NCI-H510A (cell line): ENCODE measurements around the gene TNFRSF1A.

ENCODE experiments used
- DNase-seq: peaks from one replicate; lab custom pipeline; 2025; lab: John Stamatoyannopoulos, UW

Gene TNFRSF1A

DNA sequence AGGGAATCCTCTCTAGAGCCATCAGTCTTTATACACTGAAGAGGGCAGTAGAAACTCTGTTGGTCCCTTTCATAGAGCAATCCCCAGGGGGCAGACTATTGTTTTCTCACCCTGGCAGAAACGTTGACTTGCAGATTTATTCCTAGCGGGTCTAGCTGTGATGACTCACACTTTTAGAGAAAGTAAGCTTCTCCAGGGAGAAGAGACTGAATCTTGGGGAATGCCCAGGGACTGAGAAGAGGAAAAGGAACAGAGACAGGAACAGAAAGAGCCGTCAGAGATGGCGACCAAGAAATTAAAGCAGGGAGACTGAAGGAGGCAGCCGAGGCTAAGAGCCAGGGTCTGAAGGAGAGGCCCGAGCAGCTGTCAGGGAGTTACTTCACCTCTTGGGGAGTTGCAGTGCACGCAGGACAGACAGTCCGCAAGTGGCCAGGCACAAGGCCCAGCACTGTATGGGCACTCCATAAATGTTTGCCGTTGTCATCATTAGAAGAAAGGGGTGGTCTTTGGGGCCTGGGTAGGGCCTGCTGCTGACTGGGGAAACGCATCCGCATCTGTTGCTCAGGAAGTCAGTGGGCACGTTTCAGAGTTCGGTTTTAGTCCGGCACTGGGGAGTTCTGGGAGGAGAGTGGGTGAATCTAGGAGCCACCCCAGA lies 18.4 kb downstream of the TNFRSF1A start:
- DNase-seq: no peak

GRCh38 chr12:6322969-6323339 lies 18.9 kb downstream of the TNFRSF1A start:
- no peak for DNase-seq

DNA sequence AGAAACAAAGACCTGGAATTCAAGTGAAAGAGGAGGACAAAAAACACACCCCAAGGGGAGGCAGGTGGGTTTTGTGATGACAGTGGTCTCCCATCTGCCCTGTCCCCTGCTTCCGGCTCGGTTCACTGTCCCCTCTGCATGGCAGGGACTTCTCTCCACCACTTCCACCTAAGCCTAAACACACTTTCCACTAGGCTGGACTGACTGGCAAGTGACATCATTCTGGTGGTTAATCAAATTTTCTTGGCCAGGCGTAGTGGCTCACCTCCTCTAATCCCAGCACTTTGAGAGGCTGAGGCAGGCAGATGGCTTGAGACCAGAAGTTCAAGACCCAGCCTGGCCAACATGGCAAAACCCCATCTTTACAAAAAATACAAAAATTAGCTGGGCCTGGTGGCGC lies 19.5 kb downstream of the TNFRSF1A start:
- DNase-seq: no peak

- DNase-seq: no peak
Observed at GRCh38 chr12:6321905-6322304, 20.0 kb downstream of the TNFRSF1A start.

DNA sequence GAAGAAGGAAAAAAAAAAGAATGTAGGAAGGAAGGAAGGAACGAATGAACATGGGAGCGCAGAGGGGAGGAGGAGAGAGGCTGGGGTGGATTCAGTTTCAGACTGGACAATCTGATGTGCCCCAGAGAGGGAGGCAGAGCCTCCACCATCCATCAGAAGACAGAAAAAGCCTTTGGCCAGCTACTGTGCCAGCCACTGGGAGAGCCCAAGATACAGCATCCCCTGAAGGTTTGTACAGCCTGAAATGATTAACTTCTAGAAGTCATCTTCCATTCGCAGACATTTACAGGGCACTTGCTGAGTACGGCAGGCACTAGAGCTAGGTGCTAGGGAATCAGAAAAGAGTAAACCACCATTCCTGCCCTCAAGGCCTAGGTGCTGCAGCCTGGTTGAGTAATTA lies 22.4 kb downstream of the TNFRSF1A start:
- DNase-seq: no peak

DNA sequence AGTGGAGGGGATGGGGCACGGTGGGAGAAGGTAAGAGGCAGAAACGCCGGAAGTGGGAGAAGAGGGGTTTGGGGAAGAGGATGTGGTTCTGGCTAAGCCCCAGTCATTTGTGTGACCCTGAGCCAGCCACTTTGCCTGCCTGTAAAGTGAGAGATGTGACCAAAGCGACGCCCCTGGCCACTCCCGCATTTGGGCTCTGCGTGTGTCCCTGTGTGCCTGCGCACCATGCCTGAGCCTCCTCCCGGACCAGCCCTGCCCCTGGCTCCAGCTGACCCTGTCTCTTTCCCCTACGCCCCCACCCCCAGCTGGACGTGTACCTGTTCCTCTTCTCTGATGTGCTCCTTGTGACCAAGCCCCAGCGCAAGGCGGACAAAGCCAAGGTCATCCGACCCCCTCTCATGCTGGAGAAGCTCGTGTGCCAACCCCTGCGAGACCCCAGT lies 23.4 kb downstream of the TNFRSF1A start:
- DNase-seq: no peak

- no peak for DNase-seq
Observed at GRCh38 chr12:6317693-6318439, 24.0 kb downstream of the TNFRSF1A start.

- no peak for DNase-seq
Observed at GRCh38 chr12:6316921-6317692, 24.8 kb downstream of the TNFRSF1A start.

DNA sequence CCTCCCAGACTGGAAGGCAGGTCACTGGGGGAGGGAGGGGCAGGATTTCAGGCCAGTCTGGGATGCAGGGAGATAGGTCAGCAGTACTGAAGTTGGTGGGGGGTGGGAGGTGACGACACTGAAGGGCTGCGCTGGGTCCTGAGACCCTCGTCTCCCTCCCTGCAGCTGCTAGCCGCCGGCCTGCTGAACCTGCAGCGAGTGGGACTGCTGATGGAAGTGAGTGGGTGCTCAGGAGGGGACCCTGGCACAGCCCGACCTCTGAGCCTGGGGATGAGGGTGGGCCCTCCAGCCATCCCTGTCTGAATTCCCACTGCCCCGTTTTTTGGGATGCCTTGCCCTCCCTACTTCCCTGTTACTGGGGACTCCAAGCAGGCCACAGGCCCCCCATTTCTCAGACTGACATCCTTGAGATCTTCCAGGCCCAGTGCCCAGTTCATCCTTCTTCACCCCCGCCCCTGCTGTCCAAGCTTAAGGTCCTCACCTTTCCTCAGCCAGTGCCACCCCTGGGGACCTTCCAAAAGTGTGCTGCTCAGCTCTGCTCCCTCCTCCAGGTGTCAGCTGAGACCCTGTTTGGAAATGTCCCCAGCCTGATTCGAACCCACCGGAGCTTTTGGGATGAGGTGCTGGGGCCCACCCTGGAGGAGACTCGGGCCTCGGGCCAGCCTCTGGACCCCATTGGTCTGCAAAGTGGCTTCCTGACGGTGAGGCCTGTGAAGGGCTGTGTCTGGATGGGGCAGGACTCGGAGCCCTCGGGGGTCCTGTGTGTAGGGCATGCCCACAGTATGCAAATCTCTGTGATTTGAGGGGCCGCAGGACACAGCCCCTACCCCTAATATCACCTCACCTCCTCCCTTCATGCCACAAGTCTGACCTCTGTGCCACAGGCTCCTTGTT lies 25.9 kb downstream of the TNFRSF1A start:
- no peak for DNase-seq

- no peak for DNase-seq
Observed at GRCh38 chr12:6315184-6315583, 26.7 kb downstream of the TNFRSF1A start.

GRCh38 chr12:6314776-6315175 lies 27.1 kb downstream of the TNFRSF1A start:
- no peak for DNase-seq

GRCh38 chr12:6313326-6313940 lies 28.4 kb downstream of the TNFRSF1A start:
- no peak for DNase-seq

DNA sequence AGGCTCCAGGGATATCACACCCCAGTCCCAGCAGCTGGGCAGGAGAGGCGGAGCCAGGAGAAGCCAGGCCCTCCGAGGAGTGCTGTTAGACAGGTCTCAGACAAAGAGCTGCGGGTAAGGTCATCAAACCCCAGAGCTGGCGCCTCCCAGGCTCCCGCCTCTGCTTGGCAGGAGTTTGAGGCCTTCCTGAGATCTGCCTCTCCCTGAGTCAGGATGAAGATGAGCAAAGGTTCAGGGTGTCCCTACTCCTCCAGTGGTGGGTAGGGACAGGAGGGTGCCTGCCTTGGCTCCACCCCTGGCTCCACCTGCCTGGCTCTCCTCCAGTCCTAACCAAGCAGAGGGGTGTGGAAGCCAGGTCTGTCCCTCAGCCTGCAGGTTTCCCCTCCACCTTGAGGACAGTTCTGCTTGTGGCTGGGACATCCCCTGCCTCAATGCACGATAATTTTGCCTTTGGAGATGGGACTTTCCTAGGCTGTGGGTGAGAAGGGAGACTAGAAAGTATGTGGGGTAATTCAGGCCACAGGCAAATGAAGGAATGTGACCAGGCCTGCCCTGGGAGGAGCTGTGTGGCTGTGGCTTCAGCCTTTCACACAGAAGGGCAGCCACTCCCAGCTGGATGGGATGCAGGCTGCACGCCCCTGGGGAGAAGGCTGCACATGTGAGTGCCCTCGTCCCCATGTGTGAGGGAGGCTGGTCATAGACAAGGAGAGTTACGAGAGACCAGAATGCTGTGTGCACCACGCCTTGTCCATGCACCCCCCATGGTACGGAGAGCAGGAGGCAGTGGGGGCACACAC lies 29.1 kb downstream of the TNFRSF1A start:
- DNase-seq: no peak

DNA sequence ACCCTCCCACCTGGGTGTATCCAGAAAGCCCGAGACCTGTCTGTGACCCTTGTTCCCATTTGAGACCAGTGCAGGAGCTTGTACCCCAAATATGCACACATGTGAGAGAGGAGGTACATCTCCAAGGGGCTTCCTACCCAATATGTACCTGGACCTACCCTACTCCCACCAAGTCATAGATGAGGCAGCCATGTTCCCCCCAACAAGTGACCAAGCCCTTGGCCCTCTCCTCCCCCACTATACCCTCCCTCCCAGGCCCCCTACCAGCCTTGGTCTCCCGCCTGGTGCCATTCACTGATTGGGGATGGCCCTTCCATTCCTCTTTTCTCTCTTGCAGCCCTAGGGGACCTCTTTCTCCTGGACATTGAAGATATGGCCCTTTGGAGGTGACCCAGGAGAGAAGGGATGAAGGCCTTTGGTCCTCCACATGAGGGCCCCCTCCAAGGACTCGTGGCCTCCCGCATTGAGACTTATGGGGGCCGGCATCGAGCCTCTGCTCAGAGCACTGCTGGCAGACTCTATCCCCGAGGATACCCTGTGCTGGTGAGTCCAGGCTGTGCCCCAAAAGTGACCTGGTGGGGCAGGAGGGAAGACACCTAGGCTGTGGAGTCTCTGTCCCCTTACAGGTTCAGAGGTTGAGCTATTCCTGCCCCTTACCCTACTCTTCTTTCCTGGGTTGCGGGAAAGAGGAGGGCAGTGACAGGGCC lies 29.9 kb downstream of the TNFRSF1A start:
- DNase-seq: no peak

GRCh38 chr12:6310771-6311610 lies 30.9 kb downstream of the TNFRSF1A start:
- DNase-seq: no peak

GRCh38 chr12:6307529-6307928 lies 34.3 kb downstream of the TNFRSF1A start:
- no peak for DNase-seq

DNA sequence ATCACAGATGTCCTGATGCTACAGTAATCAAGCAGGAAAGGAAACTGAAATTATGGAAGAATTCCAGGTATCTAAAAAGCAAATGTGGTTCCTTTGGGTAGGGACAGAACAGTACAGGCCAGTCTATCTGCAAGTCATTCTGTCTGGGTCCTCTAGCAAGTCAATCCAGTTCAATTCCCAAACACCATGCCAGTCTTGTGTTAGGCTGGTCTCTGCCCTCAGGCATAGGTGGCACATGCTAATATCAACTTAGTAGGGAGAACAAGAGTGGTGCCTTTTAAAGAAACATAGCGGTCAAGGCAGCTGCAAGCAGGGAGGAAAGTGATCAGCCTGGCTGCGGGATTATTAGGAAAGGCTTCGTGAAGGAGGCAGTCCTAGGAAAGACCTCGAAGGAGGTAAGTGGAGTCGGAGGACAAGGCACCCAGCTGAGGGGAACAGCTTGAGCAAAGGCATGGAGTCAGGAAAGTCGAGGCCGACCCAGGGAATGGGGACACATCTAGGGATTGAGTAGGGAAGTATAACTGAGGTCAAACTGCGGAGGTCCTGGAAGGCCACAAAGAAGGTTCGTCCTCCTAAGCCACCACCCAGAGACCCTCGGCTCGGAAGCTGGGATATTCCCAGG lies 35.2 kb downstream of the TNFRSF1A start:
- DNase-seq: no peak

DNA sequence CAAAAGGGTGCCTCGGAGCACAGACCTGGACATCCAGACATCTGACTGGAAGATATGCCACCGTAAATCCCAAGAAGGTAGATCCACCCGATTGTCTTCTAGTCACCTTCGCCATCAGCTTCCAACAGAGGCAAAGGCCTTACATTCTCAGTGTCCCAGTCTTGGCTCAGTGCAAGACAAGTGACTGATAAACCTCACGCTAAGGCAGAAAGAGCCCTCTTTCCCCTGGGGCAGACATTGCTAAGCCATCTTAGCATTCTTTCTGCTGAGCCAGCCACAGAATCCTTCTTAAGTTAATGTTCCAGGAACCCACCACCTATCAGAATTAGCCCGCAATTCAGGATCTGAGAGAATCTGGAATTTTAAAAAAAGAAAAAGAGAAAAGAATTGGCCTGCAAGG lies 35.7 kb downstream of the TNFRSF1A start:
- no peak for DNase-seq

DNA sequence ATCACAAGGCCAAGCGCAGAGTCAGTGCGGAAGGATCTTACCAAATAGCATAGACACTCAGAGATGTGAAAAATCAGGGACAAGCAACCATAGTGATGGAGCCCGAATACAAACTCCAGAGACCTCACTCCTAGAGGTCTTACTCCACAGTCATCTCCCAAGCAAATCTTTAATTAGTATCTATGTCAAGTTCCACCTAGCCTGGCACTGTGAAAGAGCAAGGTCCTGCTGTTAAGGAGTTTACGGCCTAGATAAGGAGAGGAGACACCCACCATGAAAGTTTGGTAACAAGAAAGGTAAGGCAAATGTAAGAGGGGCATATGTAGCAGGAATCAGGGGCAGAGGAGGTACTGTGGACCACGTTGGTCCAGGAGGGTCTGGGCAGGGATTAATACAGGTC lies 38.8 kb downstream of the TNFRSF1A start:
- no peak for DNase-seq
